ENCODE results near the gene TAF1B. TPM values are rescaled to one million over a fixed set of nuclear protein-coding genes. Genes with fewer than 3 reads are reported as not detected.

Gene TAF1B
- total and polyA plus RNA-seq, 2 donors from 2014 or later: 8.8 to 27.7 TPM

GRCh38 chr2:9889812-9890261 lies 46.6 kb downstream of the TAF1B start:
- no peak overlapping the region for H3K27ac ChIP-seq (ENCODE audit: low read depth in 2 of 2, low read length in 2 of 2)
- no peaks in the 10 kb centered on the region for H3K9me3 ChIP-seq (ENCODE audit: control insufficient read depth in 2 of 3, insufficient read depth in 1 of 3, low read length in 3 of 3)
- H3K4me3 ChIP-seq (ENCODE audit: low read length in 3 of 3): no peak overlapping the region
- no peak for TF ChIP-seq CTCF (IDR thresholded peaks at IDR 0.05; ENCODE audit: borderline replicate concordance, extremely low read depth, insufficient read depth)
- peaks cover 0 to 3% (median 3%) of the 10 kb centered on the region in 3 donors for H3K4me1 ChIP-seq (ENCODE audit: control insufficient read depth in 2 of 3, insufficient read depth in 2 of 3, low read depth in 1 of 3, low read length in 3 of 3)
- H3K36me3 ChIP-seq (ENCODE audit: control insufficient read depth in 2 of 3, insufficient read depth in 3 of 3, low read length in 3 of 3): peaks cover 0 to 7% (median 0%) of the 10 kb centered on the region in 3 donors
- no peaks in the 10 kb centered on the region for H3K27me3 ChIP-seq (ENCODE audit: control insufficient read depth, insufficient read depth, low read length)
- no peak for FAIRE-seq
- no peak overlapping the region for H3K9ac ChIP-seq (ENCODE audit: low read length in 3 of 3)
- DNase-seq: peak in 1 of 5 donors; percentile 12
- intact Hi-C loops (cut with DNase I): no loop called here

- Histone ChIP-seq H3K27me3 (ENCODE audit: control insufficient read depth, insufficient read depth, low read length) (no peaks in the 10 kb centered on the region), H3K36me3 (ENCODE audit: control insufficient read depth in 2 of 3, insufficient read depth in 3 of 3, low read length in 3 of 3) (peaks cover 0 to 7% (median 0%) of the 10 kb centered on the region in 3 donors), H3K4me3 (ENCODE audit: low read length in 3 of 3) (no peak overlapping the region), H3K9ac (ENCODE audit: low read length in 3 of 3) (no peak overlapping the region), H3K9me3 (ENCODE audit: control insufficient read depth in 2 of 3, insufficient read depth in 1 of 3, low read length in 3 of 3) (no peaks in the 10 kb centered on the region), H3K4me1 (ENCODE audit: control insufficient read depth in 2 of 3, insufficient read depth in 2 of 3, low read depth in 1 of 3, low read length in 3 of 3) (peaks cover 3 to 4% (median 3%) of the 10 kb centered on the region in 3 donors), H3K27ac (ENCODE audit: low read depth in 2 of 2, low read length in 2 of 2) (no peak overlapping the region)
- TF ChIP-seq CTCF (IDR thresholded peaks at IDR 0.05; ENCODE audit: borderline replicate concordance, extremely low read depth, insufficient read depth): no peak
- FAIRE-seq (no peak), DNase-seq (no peak)
- intact Hi-C loops (cut with DNase I): no loop called here
These were observed 49.0 kb downstream of the TAF1B start for GRCh38 chr2:9892236-9892635.

- intact Hi-C loops (cut with DNase I): no loop called here
These were observed 52.7 kb downstream of the TAF1B start for GRCh38 chr2:9895669-9896590.

More at GRCh38 chr2:9895669-9896590, 52.7 kb downstream of the TAF1B start:
- H3K4me1 ChIP-seq (ENCODE audit: control insufficient read depth in 2 of 3, insufficient read depth in 2 of 3, low read depth in 1 of 3, low read length in 3 of 3): peaks cover 0 to 7% (median 0%) of the 10 kb centered on the region in 3 donors
- no peak overlapping the region for H3K27ac ChIP-seq (ENCODE audit: low read depth in 2 of 2, low read length in 2 of 2)
- no peak overlapping the region for H3K9ac ChIP-seq (ENCODE audit: low read length in 3 of 3)
- no peaks in the 10 kb centered on the region for H3K9me3 ChIP-seq (ENCODE audit: control insufficient read depth in 2 of 3, insufficient read depth in 1 of 3, low read length in 3 of 3)
- FAIRE-seq (no peak), DNase-seq (peak in 2 of 5 donors; percentile 29 to 46)
- no peak overlapping the region for H3K4me3 ChIP-seq (ENCODE audit: low read length in 3 of 3)
- TF ChIP-seq CTCF (IDR thresholded peaks at IDR 0.05; ENCODE audit: borderline replicate concordance, extremely low read depth, insufficient read depth): no peak
- peaks cover 0 to 7% (median 0%) of the 10 kb centered on the region in 3 donors for H3K36me3 ChIP-seq (ENCODE audit: control insufficient read depth in 2 of 3, insufficient read depth in 3 of 3, low read length in 3 of 3)
- H3K27me3 ChIP-seq (ENCODE audit: control insufficient read depth, insufficient read depth, low read length): no peaks in the 10 kb centered on the region

All from kidney (tissue), 14 donors.